Left lung (tissue), 10 donors: ENCODE results near the gene TEDC1. TPM values are rescaled to one million over a fixed set of nuclear protein-coding genes. Genes with fewer than 3 reads are reported as not detected.

ENCODE experiments used
- ATAC-seq: fragments of 200-7000 bp; cut with Tn5 transposase; one replicate; pipeline ENCODE4 v1.9.1; 2020; ENCODE audit warnings: moderate library complexity
- DNase-seq, 4 donors: peaks; one replicate each; pipeline ENCODE4 v3.0.0-alpha.2; 2013 to 2020
- H3K27ac ChIP-seq, 2 donors: fragments of 200-600 bp; sonication (generic) in 1 of 2; one replicate each; pipeline versions ENCODE4 v1.5.0 to v1.8.0; 2020 to 2021
- H3K27me3 ChIP-seq, 2 donors: fragments of 200-600 bp; sonication (generic) in 1 of 2; one replicate each; pipeline versions ENCODE4 v1.5.0 to v1.8.0; 2020 to 2021
- H3K36me3 ChIP-seq, 2 donors: fragments of 200-600 bp; sonication (generic) in 1 of 2; one replicate each; pipeline versions ENCODE4 v1.5.0 to v1.8.0; 2020 to 2021
- H3K4me1 ChIP-seq, 2 donors: fragments of 200-600 bp; one replicate each; pipeline ENCODE4 v1.8.0; 2021
- H3K4me3 ChIP-seq, 2 donors: fragments of 200-600 bp; sonication (generic) in 1 of 2; one replicate each; pipeline versions ENCODE4 v1.5.0 to v1.8.0; 2020 to 2021; ENCODE audit warnings: mild to moderate bottlenecking in 1 of 2
- H3K9me3 ChIP-seq, 2 donors: fragments of 200-600 bp; sonication (generic) in 1 of 2; one replicate each; pipeline versions ENCODE4 v1.5.0 to v1.8.0; 2020 to 2021
- CTCF ChIP-seq, 2 donors: fragments of 200-600 bp; sonication (generic) in 1 of 2; IDR thresholded peaks; one replicate each; pipeline versions ENCODE4 v1.5.0 to v1.8.0; 2021; ENCODE audit warnings: antibody characterized with exemption in 2 of 2
- intact Hi-C, 2 donors: fragments of 100-400 bp; cut with DNase I; formaldehyde crosslinking; loops; one replicate each; pipeline versions ENCODE4 v1.11.2 to v1.14.2; 2022
- polyA plus RNA-seq, 6 donors: library from polyadenylated mRNA; unstranded; fragments of 120-200 nt; gene quantifications; one replicate each; pipeline ENCODE4 v1.2.1, GENCODE V29; 2013; ENCODE audit not compliant: insufficient read length in 6 of 6
- total RNA-seq, 2 donors: library from RNA; stranded (reverse); fragmentation: NEBNext Ultra II Directional; extraction: Animal tissue kit (Norgen Biotek cat#: 25700); gene quantifications; one replicate each; pipeline ENCODE4 v1.2.1, GENCODE V29; 2021
- donor health status: DM: no; HTN: yes; CAD: no.
- donor health status: DM: no; HTN: no; CAD: no.

The TEDC1 gene
- total and polyA plus RNA-seq, 8 donors, result 5.9 to 16.8 (median 8.8) TPM

- Histone ChIP-seq H3K27me3 (no peaks in the 10 kb centered on the region), H3K4me1 (no peaks in the 10 kb centered on the region), H3K36me3 (peaks cover 0 to 84% of the 10 kb centered on the region in 2 donors), H3K27ac (no peak overlapping the region), H3K9me3 (no peaks in the 10 kb centered on the region), H3K4me3 (no peak overlapping the region)
- TF ChIP-seq CTCF (IDR thresholded peaks at IDR 0.05), result no peak
- DNase-seq (no peak), ATAC-seq (no peak)
- intact Hi-C loops, result no loop called here
Measured at GRCh38 chr14:105458010-105458409, 33.0 kb upstream of the TEDC1 start.

- no peaks in the 10 kb centered on the region for H3K9me3 ChIP-seq
- TF ChIP-seq CTCF (IDR thresholded peaks at IDR 0.05), result no peak
- H3K4me3 ChIP-seq, result no peak overlapping the region
- intact Hi-C loops, result no loop called here
- no peaks in the 10 kb centered on the region for H3K4me1 ChIP-seq
- DNase-seq (no peak), ATAC-seq (no peak)
- H3K27ac ChIP-seq, result no peak overlapping the region
- H3K27me3 ChIP-seq, result no peaks in the 10 kb centered on the region
- peaks cover 0 to 84% of the 10 kb centered on the region in 2 donors for H3K36me3 ChIP-seq
Measured at GRCh38 chr14:105458571-105458970, 32.5 kb upstream of the TEDC1 start.

- Histone ChIP-seq H3K4me1 (peaks cover 0 to 2% of the 10 kb centered on the region in 2 donors), H3K27me3 (no peaks in the 10 kb centered on the region), H3K27ac (no peak overlapping the region), H3K4me3 (no peak overlapping the region), H3K36me3 (peaks cover 0 to 84% of the 10 kb centered on the region in 2 donors), H3K9me3 (no peaks in the 10 kb centered on the region)
- ATAC-seq (no peak), DNase-seq (no peak)
- intact Hi-C loops, result no loop called here
- TF ChIP-seq CTCF (IDR thresholded peaks at IDR 0.05), result no peak
Measured at GRCh38 chr14:105460116-105460515, 30.9 kb upstream of the TEDC1 start.

- intact Hi-C loops, result no loop called here
- no peak overlapping the region for H3K27ac ChIP-seq
- peaks cover 0 to 84% of the 10 kb centered on the region in 2 donors for H3K36me3 ChIP-seq
- ATAC-seq (no peak), DNase-seq (no peak)
- no peak for TF ChIP-seq CTCF (IDR thresholded peaks at IDR 0.05)
- no peak overlapping the region for H3K4me3 ChIP-seq
- no peaks in the 10 kb centered on the region for H3K9me3 ChIP-seq
- H3K27me3 ChIP-seq, result no peaks in the 10 kb centered on the region
- H3K4me1 ChIP-seq, result peaks cover 0 to 7% of the 10 kb centered on the region in 2 donors
Measured at GRCh38 chr14:105460616-105461015, 30.4 kb upstream of the TEDC1 start.

GRCh38 chr14:105461903-105462302, 29.1 kb upstream of the TEDC1 start:
- no peak for DNase-seq
- Histone ChIP-seq H3K27ac (no peak overlapping the region), H3K36me3 (peaks cover 0 to 84% of the 10 kb centered on the region in 2 donors), H3K27me3 (no peaks in the 10 kb centered on the region), H3K4me1 (peaks cover 0 to 16% of the 10 kb centered on the region in 2 donors), H3K9me3 (no peaks in the 10 kb centered on the region), H3K4me3 (no peak overlapping the region)
- no peak for TF ChIP-seq CTCF (IDR thresholded peaks at IDR 0.05)
- no peak for ATAC-seq
- intact Hi-C loops, result no loop called here
